ENCODE measurements around the gene RGS13. TPM values are rescaled to one million over a fixed set of nuclear protein-coding genes. Genes with fewer than 3 reads are reported as not detected.

RGS13 gene
- total RNA-seq (ENCODE audit: low replicate concordance), result not detected in 2 replicates

GRCh38 chr1:192635939-192636338, at the start of gene RGS13:
Gene RGS13, plus strand, starts transcription at chr1:192636147. Its CDS starts 8,188 bp downstream, at chr1:192644335.

Other genes with a start within 250 kb of the RGS13 start
- not detected in 2 replicates for gene RGS1, start 60.4 kb upstream of the RGS13 start, total RNA-seq (ENCODE audit: low replicate concordance)
- gene RGS2, start 172.9 kb downstream of the RGS13 start, total RNA-seq (ENCODE audit: low replicate concordance), result 16.0 and 42.5 TPM in 2 replicates